Measurements from ENCODE around the gene SCYL3.
A peak's percentile ranks its signal among the peaks of the same experiment; 100 is the strongest.
"Not testable (repeated sequence)": the region's sequence is repeated elsewhere in the genome, so short reads cannot be mapped to it uniquely, and the experiment has no call there.

Gene SCYL3

DNA sequence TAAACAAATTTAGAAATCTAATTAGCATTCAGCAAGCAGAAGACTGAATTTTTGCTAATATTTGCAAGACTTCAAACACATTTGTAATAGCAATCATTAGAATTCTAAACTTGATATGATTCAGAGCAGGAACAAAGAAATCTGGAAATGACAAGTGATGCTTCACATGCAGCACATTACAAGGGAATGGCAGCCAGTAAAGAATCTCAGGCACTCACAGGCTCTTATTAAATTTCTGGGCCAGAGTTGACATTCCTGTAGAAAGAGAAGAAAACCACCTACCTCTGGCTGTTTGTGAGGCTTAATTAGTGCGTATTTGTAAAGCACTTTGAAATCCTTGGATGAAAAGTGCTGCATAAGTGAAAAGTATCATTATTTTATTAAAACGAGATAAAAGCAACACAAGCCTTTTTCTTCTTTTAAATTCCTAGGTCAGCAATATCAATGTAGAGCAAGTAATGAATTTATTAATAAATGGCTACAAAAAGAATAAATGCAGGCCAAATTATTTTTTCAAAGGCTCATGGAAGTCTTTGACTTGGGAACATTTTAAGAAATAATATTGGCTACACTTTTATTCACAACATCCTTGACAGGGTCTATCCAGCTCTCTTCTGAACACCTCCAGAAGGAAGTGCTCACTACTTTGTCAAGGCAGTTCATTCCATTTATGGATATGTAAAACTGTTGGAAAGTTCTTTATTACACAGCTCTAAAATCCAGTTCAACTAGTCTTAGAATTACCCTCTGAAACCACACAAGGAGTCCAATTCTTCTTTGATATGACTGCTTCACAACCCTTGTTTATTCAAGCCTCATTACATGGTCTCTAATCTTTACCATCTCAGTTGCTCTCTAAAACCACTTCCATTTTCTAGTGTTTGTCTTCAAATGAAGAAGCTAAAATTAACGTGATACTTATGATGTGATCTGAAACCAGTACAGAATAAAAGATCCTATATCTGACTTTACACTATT is 32.1 kb upstream of the SCYL3 start:
- Histone ChIP-seq H3K4me3 (ENCODE audit: control insufficient read depth in 1 of 7, extremely low read depth in 1 of 7, insufficient read depth in 4 of 7, low read depth in 2 of 7, low read length in 6 of 7) (no peak overlapping the region), H3K27ac (ENCODE audit: insufficient read depth in 1 of 2, low read depth in 1 of 2, low read length in 2 of 2, poor library complexity in 1 of 2, severe bottlenecking in 2 of 2) (no peak overlapping the region), H3K36me3 (ENCODE audit: control insufficient read depth in 4 of 4, insufficient read depth in 4 of 4, low read length in 3 of 4) (no peaks in the 10 kb centered on the region), H3K27me3 (replicated peaks in 2 of 5; ENCODE audit: control insufficient read depth in 4 of 5, insufficient read depth in 5 of 5, low read length in 4 of 5) (no peaks in the 10 kb centered on the region), H3K9me3 (ENCODE audit: control extremely low read depth in 1 of 5, control insufficient read depth in 4 of 5, insufficient read depth in 2 of 5, low read depth in 1 of 5, low read length in 4 of 5) (no peaks in the 10 kb centered on the region), H3K4me1 (ENCODE audit: control extremely low read depth in 1 of 4, control insufficient read depth in 4 of 4, insufficient read depth in 4 of 4, low read length in 3 of 4) (peaks cover 0 to 2% (median 0%) of the 10 kb centered on the region in 4 experiments)
- CTCF ChIA-PET: no interaction called here
- whole genome bisulfite sequencing (ENCODE audit: insufficient coverage): no CpG with 5 or more reads among the region's 3 CpGs
- DNase-seq: peak in 2 of 3 donors; percentile 47 to 60
- POLR2A ChIA-PET: no interaction called here

DNA sequence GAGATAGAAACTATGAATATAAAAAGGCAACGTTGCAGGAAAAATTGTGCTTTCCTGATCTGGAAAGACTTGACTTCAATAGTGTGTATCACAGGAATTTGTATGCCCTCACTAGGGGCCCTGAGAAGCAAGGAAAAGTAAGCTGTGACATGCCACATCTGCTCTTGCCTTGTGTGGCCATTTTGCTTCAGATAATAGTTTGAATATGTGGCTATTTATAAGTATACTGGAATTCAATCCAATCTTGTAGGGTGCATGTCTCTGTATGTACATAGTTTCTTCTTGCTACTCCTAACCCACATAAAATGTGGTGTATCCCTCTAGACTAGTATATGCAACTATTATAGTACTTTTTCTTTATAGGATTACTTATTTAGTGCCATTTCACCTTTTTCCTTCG is 31.1 kb upstream of the SCYL3 start:
- no peaks in the 10 kb centered on the region for H3K27me3 ChIP-seq (replicated peaks in 2 of 5; ENCODE audit: control insufficient read depth in 4 of 5, insufficient read depth in 5 of 5, low read length in 4 of 5)
- H3K4me1 ChIP-seq (ENCODE audit: control extremely low read depth in 1 of 4, control insufficient read depth in 4 of 4, insufficient read depth in 4 of 4, low read length in 3 of 4): peaks cover 0 to 2% (median 0%) of the 10 kb centered on the region in 4 experiments
- no peak for DNase-seq
- H3K4me3 ChIP-seq (ENCODE audit: control insufficient read depth in 1 of 7, extremely low read depth in 1 of 7, insufficient read depth in 4 of 7, low read depth in 2 of 7, low read length in 6 of 7): no peak overlapping the region
- WGBS (ENCODE audit: insufficient coverage): 100% methylated on average over 1 of the region's 2 CpGs
- no peak overlapping the region for H3K27ac ChIP-seq (ENCODE audit: insufficient read depth in 1 of 2, low read depth in 1 of 2, low read length in 2 of 2, poor library complexity in 1 of 2, severe bottlenecking in 2 of 2)
- CTCF ChIA-PET: no interaction called here
- POLR2A ChIA-PET: no interaction called here
- peaks cover 0 to 2% (median 0%) of the 10 kb centered on the region in 4 experiments for H3K36me3 ChIP-seq (ENCODE audit: control insufficient read depth in 4 of 4, insufficient read depth in 4 of 4, low read length in 3 of 4)
- H3K9me3 ChIP-seq (ENCODE audit: control extremely low read depth in 1 of 5, control insufficient read depth in 4 of 5, insufficient read depth in 2 of 5, low read depth in 1 of 5, low read length in 4 of 5): no peaks in the 10 kb centered on the region

DNA sequence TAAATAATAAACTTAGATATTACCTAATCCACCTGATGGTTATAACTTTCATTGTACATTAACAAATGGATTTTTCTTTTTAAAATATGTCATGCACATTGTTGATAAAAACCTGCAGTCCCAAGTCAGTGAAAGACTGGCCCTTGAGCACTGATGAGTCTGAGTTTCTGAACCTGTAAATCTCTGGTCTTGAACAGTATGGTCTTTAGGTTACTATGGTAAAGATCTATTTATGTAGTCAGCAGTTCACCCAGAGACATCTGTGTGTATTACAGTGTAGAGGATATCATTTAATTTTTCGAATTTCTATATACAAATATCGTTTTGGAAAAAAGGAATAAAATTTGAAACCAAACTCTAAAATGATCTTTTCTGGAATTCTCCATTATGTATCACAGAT is 30.4 kb upstream of the SCYL3 start:
- Histone ChIP-seq H3K36me3 (ENCODE audit: control insufficient read depth in 4 of 4, insufficient read depth in 4 of 4, low read length in 3 of 4) (peaks cover 0 to 2% (median 0%) of the 10 kb centered on the region in 4 experiments), H3K27ac (ENCODE audit: insufficient read depth in 1 of 2, low read depth in 1 of 2, low read length in 2 of 2, poor library complexity in 1 of 2, severe bottlenecking in 2 of 2) (no peak overlapping the region), H3K27me3 (replicated peaks in 2 of 5; ENCODE audit: control insufficient read depth in 4 of 5, insufficient read depth in 5 of 5, low read length in 4 of 5) (no peaks in the 10 kb centered on the region), H3K9me3 (ENCODE audit: control extremely low read depth in 1 of 5, control insufficient read depth in 4 of 5, insufficient read depth in 2 of 5, low read depth in 1 of 5, low read length in 4 of 5) (no peaks in the 10 kb centered on the region), H3K4me1 (ENCODE audit: control extremely low read depth in 1 of 4, control insufficient read depth in 4 of 4, insufficient read depth in 4 of 4, low read length in 3 of 4) (peaks cover 0 to 2% (median 0%) of the 10 kb centered on the region in 4 experiments), H3K4me3 (ENCODE audit: control insufficient read depth in 1 of 7, extremely low read depth in 1 of 7, insufficient read depth in 4 of 7, low read depth in 2 of 7, low read length in 6 of 7) (no peak overlapping the region)
- no peak for DNase-seq
- no CpG with 5 or more reads among the region's 2 CpGs for WGBS (ENCODE audit: insufficient coverage)
- ChIA-PET POLR2A (no interaction called here), CTCF (interaction anchor here (0.6 kb wide), 1 partner anchor 51 kb away, joined by 3 read pairs; no protein-coding TSS in a partner anchor)

DNA sequence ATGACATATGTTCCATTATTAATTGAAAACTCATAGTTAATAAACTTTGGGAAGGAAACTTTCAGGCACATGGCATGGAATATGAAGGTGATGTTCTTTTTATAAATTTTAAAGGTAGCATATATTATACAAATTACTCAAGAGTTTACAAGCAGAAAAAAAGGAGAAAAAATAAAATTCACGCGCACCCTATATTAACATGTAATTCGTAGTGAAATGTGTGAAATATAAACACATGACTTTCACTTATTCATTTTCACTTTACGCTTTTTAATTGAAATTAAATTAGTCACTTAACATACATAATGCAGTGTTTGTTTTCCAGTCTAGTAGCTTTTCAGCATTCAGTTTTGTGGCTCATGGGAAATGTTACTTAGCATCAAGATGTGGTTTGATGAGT is 27.4 kb upstream of the SCYL3 start:
- DNase-seq: no peak
- Histone ChIP-seq H3K4me1 (ENCODE audit: control extremely low read depth in 1 of 4, control insufficient read depth in 4 of 4, insufficient read depth in 4 of 4, low read length in 3 of 4) (peaks cover 0 to 2% (median 0%) of the 10 kb centered on the region in 4 experiments), H3K27ac (ENCODE audit: insufficient read depth in 1 of 2, low read depth in 1 of 2, low read length in 2 of 2, poor library complexity in 1 of 2, severe bottlenecking in 2 of 2) (no peak overlapping the region), H3K4me3 (ENCODE audit: control insufficient read depth in 1 of 7, extremely low read depth in 1 of 7, insufficient read depth in 4 of 7, low read depth in 2 of 7, low read length in 6 of 7) (no peak overlapping the region), H3K27me3 (replicated peaks in 2 of 5; ENCODE audit: control insufficient read depth in 4 of 5, insufficient read depth in 5 of 5, low read length in 4 of 5) (no peaks in the 10 kb centered on the region), H3K9me3 (ENCODE audit: control extremely low read depth in 1 of 5, control insufficient read depth in 4 of 5, insufficient read depth in 2 of 5, low read depth in 1 of 5, low read length in 4 of 5) (no peaks in the 10 kb centered on the region), H3K36me3 (ENCODE audit: control insufficient read depth in 4 of 4, insufficient read depth in 4 of 4, low read length in 3 of 4) (peaks cover 0 to 5% (median under 1%) of the 10 kb centered on the region in 4 experiments)
- WGBS (ENCODE audit: insufficient coverage): no CpG with 5 or more reads among the region's 4 CpGs
- ChIA-PET POLR2A (no interaction called here), CTCF (interaction anchor here (1.8 kb wide), 1 partner anchor 10 kb away, joined by 6 read pairs; no protein-coding TSS in a partner anchor)

DNA sequence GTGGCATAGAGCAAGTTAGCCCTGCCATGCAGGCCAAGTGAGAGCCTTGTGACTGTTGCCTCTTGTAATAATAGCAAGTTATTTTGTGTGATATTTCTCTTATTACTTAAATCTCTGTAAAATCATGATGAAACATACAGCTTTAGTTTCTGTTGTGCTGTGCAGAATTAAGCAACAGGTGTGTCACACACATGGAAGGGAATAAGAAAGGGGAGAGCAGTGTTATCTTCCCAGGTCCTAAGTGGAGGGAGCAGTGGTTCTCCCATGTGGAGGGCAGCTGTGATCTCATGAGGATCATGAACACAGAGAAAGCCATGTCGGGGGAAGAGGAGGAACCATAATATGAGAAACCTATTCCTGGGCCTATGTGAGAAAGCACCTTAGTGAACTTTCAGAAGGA is 25.2 kb upstream of the SCYL3 start:
- Histone ChIP-seq H3K27me3 (replicated peaks in 2 of 5; ENCODE audit: control insufficient read depth in 4 of 5, insufficient read depth in 5 of 5, low read length in 4 of 5) (no peaks in the 10 kb centered on the region), H3K27ac (ENCODE audit: insufficient read depth in 1 of 2, low read depth in 1 of 2, low read length in 2 of 2, poor library complexity in 1 of 2, severe bottlenecking in 2 of 2) (no peak overlapping the region), H3K36me3 (ENCODE audit: control insufficient read depth in 4 of 4, insufficient read depth in 4 of 4, low read length in 3 of 4) (peaks cover 0 to 5% (median under 1%) of the 10 kb centered on the region in 4 experiments), H3K4me1 (ENCODE audit: control extremely low read depth in 1 of 4, control insufficient read depth in 4 of 4, insufficient read depth in 4 of 4, low read length in 3 of 4) (no peaks in the 10 kb centered on the region), H3K4me3 (ENCODE audit: control insufficient read depth in 1 of 7, extremely low read depth in 1 of 7, insufficient read depth in 4 of 7, low read depth in 2 of 7, low read length in 6 of 7) (no peak overlapping the region), H3K9me3 (ENCODE audit: control extremely low read depth in 1 of 5, control insufficient read depth in 4 of 5, insufficient read depth in 2 of 5, low read depth in 1 of 5, low read length in 4 of 5) (no peaks in the 10 kb centered on the region)
- 100% methylated on average over 1 of the region's 1 CpG for WGBS (ENCODE audit: insufficient coverage)
- DNase-seq: no peak
- CTCF ChIA-PET: interaction anchor here (1.8 kb wide), 1 partner anchor 8 kb away, joined by 6 read pairs; no protein-coding TSS in a partner anchor
- POLR2A ChIA-PET: no interaction called here

DNA sequence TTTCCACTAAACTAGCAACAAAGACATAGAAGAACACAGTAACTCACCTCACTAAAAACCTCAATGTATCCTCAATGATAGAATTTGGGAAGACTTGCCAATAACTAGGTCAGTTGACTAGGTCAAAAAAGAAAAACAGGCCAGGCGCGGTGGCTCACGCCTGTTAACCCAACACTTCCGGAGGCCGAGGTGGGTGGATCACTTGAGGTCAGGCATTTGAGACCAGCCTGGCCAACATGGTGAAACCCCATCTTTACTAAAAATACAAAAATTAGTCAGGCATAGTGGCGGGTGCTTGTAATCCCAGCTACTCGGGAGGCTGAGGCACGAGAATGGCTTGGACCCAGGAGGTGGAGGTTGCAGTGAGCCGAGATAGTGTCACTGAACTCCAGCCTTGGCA is 24.5 kb upstream of the SCYL3 start:
- 100% methylated on average over 2 of the region's 9 CpGs for WGBS (ENCODE audit: insufficient coverage)
- CTCF ChIA-PET; POLR2A ChIA-PET; H3K36me3 ChIP-seq (ENCODE audit: control insufficient read depth in 4 of 4, insufficient read depth in 4 of 4, low read length in 3 of 4); DNase-seq; H3K9me3 ChIP-seq (ENCODE audit: control extremely low read depth in 1 of 5, control insufficient read depth in 4 of 5, insufficient read depth in 2 of 5, low read depth in 1 of 5, low read length in 4 of 5); H3K4me3 ChIP-seq (ENCODE audit: control insufficient read depth in 1 of 7, extremely low read depth in 1 of 7, insufficient read depth in 4 of 7, low read depth in 2 of 7, low read length in 6 of 7); H3K27ac ChIP-seq (ENCODE audit: insufficient read depth in 1 of 2, low read depth in 1 of 2, low read length in 2 of 2, poor library complexity in 1 of 2, severe bottlenecking in 2 of 2); H3K27me3 ChIP-seq (replicated peaks in 2 of 5; ENCODE audit: control insufficient read depth in 4 of 5, insufficient read depth in 5 of 5, low read length in 4 of 5); H3K4me1 ChIP-seq (ENCODE audit: control extremely low read depth in 1 of 4, control insufficient read depth in 4 of 4, insufficient read depth in 4 of 4, low read length in 3 of 4): not testable (repeated sequence)

DNA sequence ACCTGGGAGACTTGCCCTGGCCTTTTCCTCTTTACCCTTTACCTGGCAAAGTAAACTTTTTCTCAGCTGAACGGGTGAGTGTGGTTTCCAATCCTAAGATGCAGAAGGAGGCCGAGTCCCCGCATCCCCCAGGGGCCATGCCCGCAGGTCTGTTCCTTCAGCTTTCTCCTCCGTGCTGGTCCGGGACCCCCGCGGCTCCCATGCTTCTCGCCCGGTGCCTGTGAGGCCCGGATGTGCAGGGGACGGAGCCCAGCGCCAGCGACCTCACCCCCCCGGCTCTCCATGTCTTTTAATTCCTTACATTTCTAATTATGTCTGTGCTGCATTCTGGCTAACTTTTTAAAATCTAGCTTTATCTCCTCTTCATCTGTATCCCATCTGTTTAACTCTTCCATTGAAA is 21.5 kb upstream of the SCYL3 start:
- 75% methylated on average over 11 of the region's 15 CpGs for WGBS (ENCODE audit: insufficient coverage)
- CTCF ChIA-PET: no interaction called here
- Histone ChIP-seq H3K27ac (ENCODE audit: insufficient read depth in 1 of 2, low read depth in 1 of 2, low read length in 2 of 2, poor library complexity in 1 of 2, severe bottlenecking in 2 of 2) (no peak overlapping the region), H3K4me1 (ENCODE audit: control extremely low read depth in 1 of 4, control insufficient read depth in 4 of 4, insufficient read depth in 4 of 4, low read length in 3 of 4) (no peaks in the 10 kb centered on the region), H3K9me3 (ENCODE audit: control extremely low read depth in 1 of 5, control insufficient read depth in 4 of 5, insufficient read depth in 2 of 5, low read depth in 1 of 5, low read length in 4 of 5) (peaks cover 0 to 4% (median 0%) of the 10 kb centered on the region in 5 experiments), H3K27me3 (replicated peaks in 2 of 5; ENCODE audit: control insufficient read depth in 4 of 5, insufficient read depth in 5 of 5, low read length in 4 of 5) (no peaks in the 10 kb centered on the region), H3K36me3 (ENCODE audit: control insufficient read depth in 4 of 4, insufficient read depth in 4 of 4, low read length in 3 of 4) (peaks cover 0 to 5% (median 0%) of the 10 kb centered on the region in 4 experiments), H3K4me3 (ENCODE audit: control insufficient read depth in 1 of 7, extremely low read depth in 1 of 7, insufficient read depth in 4 of 7, low read depth in 2 of 7, low read length in 6 of 7) (no peak overlapping the region)
- DNase-seq: no peak
- POLR2A ChIA-PET: no interaction called here

Data from common myeloid progenitor, CD34-positive (primary cell).